ENCODE data around the gene GCK.

- TF ChIP-seq CTCF (CRISPR knock-in tag; IDR thresholded peaks at IDR 0.05) = no peak
- no peak for TF ChIP-seq FOSL1 (CRISPR knock-in tag; IDR thresholded peaks at IDR 0.05; ENCODE audit: borderline replicate concordance)
- no peak for TF ChIP-seq JUND (CRISPR knock-in tag; IDR thresholded peaks at IDR 0.05)
- TF ChIP-seq SMC3 (IDR thresholded peaks at IDR 0.05; ENCODE audit: low read length) = no peak
- TF ChIP-seq TAF1 (CRISPR knock-in tag; IDR thresholded peaks at IDR 0.05) = no peak
- no peak for TF ChIP-seq GMEB2 (CRISPR knock-in tag; IDR thresholded peaks at IDR 0.05; ENCODE audit: low read depth)
- TF ChIP-seq RNF219 (CRISPR knock-in tag; IDR thresholded peaks at IDR 0.05) = no peak
- no peak for TF ChIP-seq NCOA1 (CRISPR knock-in tag; IDR thresholded peaks at IDR 0.05)
- TF ChIP-seq, protein P1, sequence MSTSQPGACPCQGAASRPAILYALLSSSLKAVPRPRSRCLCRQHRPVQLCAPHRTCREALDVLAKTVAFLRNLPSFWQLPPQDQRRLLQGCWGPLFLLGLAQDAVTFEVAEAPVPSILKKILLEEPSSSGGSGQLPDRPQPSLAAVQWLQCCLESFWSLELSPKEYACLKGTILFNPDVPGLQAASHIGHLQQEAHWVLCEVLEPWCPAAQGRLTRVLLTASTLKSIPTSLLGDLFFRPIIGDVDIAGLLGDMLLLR (CRISPR knock-in tag; IDR thresholded peaks at IDR 0.05) = no peak
- TF ChIP-seq ZNF407 (CRISPR knock-in tag; IDR thresholded peaks at IDR 0.05; ENCODE audit: not compliant biosample characterization) = no peak
- no peak for TF ChIP-seq EHMT2 (IDR thresholded peaks at IDR 0.05; ENCODE audit: borderline replicate concordance, low read depth, low read length)
- TF ChIP-seq MXD3 (CRISPR knock-in tag; IDR thresholded peaks at IDR 0.05) = no peak
- TF ChIP-seq ERF (CRISPR knock-in tag; IDR thresholded peaks at IDR 0.05) = no peak
Observed at GRCh38 chr7:44104860-44105771, 84.1 kb downstream of the GCK start.

Data from HepG2 (cell line).